ENCODE measurements around the gene CARM1.
"Not testable (repeated sequence)": the region's sequence is repeated elsewhere in the genome, so short reads cannot be mapped to it uniquely, and the experiment has no call there.

CARM1 gene

DNA sequence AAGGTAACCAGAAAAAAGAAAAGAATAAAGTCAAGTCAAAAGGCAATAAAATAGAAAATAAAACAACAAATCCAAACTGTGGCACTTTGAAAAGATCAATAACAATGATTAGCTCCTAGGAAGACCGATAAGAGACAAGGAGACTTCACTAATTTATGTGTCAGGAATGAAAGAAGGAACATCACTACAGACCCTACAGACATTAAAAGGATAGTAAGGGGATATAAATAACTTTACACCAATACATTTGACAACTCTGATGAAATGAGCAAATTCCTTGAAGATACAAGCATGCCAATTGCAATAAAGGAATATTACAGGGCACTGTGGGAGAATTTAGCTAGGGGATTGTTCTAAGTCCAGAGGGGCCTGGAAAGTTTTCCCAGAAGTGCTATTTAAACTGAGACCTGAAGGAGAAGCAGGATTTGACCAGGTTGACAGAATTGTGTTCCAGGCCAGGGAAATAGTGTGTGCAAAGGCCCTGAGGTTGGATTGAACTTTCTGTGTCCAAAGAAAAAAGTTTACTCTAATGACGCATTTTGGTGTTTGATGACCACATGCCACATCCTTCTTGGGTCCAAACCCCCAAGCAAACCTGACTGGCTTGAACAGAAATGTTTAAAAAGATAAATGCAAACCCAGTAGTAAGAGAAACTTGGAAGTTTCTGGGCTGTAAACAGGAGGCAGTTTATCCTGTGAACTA, 24.7 kb upstream of the CARM1 start:
- no peak for DNase-seq (ENCODE audit: low read depth)

DNA sequence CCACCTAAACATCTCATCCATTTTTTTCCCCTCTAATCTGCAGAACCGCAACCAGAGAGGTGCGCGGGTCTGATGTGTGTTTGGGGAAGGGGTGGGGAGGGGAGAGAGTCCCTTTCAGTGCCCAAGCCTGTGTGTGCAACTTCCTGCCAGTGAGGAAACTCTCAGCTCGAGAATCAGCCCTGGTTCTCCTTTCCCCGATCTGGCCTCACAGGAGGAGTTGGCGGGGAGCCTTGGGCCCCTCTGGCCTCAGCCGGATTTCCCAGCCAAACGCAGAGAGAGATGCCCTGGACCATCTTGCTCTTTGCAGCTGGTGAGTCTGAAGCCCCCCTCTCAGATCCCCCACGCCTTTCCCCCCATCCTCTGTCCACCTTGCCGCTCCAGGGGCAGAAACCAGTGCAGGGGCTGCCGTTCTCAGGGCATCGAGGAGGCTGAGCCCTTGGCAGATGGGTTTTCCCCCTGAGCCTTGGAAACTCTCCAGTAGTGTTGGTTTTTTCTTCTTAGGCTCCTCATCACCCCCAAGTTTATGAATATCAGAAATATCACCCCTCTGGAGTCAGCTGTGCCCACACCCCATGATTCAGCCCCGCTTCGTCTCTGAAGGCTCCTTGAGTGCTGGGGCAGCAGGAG, 23.0 kb upstream of the CARM1 start, which contains the start of gene C19orf38:
Gene C19orf38, plus strand, starts transcription at position 186 of the 627 bp plus-strand sequence. Its CDS starts 94 bp downstream, at position 280.
- DNase-seq (ENCODE audit: low read depth): no peak

DNA sequence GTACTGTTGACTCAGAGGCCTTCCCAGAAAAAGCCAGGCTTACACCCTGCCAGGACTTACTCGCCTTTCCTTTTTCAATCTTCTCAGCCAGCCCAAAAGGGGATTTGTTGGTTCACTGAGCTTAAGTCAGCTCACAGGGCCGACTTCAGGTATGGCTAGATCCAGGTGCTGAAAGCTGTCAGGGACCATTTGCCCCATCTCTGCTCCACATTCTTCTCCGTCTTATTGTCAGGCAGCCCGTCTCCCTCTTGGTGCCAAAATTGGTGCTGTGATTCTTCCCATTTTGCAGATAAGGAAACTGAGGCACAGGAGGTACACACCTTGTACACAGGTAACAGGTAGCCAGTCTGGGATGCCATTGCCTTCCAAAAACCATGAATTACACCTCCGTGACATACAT, 20.7 kb upstream of the CARM1 start:
- DNase-seq (ENCODE audit: low read depth): no peak

DNA sequence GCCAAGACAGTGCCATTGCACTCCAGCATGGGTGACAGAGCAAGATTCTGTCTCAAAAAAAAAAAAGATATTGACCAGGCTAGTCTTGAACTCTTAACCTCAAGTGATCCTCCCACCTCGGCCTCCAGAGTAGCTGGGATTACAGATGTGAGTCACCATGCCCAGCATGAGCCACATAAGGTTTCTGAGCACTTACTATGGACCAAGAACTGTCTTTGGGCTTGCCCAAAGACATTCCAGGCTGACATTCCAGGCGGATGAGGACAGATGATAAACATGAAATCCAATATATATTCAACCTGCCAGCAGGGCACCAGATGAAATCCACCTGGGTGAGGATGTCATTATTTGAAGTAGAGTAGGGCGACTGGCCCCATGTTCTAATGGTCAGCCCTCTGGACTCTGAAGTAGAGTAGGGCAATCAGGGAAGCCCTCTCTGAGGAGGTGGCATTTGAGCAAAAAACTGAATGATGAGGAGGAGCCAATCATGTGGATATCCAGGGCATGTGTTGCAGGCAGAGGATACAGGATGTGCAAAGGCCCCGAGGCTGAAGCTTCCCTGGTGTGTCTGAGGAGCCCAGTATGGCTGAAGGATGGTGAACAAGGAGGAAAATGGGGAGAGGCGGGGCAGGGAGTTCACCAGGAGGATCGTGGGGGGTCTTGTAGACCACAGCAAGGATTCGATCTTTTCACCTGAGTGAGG, 19.1 kb upstream of the CARM1 start:
- peak; percentile 20 for DNase-seq (ENCODE audit: low read depth)

DNA sequence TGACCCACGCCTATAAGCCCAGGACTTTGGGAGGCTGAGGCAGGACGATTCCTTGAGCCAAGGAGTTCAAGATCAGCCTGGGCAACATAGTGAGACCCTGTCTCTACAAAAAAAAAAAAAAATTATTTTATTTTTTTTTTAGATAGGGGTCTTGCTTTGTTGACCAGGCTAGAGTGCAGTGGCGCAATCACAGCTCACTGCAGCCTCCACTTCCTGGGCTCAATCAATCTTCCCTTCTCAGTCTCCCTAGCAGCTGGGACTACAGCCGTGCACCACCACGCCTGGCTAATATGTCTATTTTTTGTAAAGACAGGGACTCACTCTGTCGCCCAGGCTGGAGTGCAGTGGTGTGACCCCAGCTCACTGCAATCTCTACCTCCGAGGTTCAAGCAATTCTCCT, 18.4 kb upstream of the CARM1 start:
- DNase-seq (ENCODE audit: low read depth): no peak

DNA sequence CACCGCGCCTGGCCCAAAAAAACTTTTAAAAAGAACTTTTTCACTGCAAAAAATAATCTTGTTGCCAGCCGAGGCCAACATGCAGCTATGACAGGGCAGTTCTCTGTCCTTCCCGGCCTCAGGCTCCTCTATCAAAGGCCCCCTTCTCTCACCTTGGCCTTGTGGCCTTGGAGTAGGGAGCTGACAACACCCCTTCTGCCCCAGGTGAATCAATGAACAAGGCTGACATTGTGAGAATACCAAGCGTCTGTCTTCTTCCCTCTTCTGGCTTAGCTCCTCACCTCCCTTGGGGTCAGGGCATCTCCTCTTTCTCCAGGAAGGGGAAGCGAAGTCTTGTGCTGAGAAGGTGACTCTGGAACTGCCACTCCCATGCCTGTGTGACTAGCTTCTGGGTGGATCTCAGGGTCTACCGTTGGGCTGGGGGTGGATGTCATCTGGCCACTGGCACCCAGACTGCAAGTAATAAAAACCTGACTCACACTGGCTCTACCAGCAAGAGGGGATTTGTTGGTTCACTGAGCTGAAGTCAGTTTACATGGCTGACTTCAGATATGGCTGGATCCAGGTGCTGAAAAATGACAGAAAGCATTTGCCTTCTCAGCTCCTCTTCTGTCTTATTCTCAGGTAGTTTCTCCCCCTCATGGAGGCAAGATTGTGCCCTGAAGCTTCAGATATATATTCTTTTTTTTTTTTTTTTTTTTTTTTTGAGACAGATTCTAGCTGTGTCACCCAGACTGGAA, 16.8 kb upstream of the CARM1 start:
- DNase-seq (ENCODE audit: low read depth): no peak

DNA sequence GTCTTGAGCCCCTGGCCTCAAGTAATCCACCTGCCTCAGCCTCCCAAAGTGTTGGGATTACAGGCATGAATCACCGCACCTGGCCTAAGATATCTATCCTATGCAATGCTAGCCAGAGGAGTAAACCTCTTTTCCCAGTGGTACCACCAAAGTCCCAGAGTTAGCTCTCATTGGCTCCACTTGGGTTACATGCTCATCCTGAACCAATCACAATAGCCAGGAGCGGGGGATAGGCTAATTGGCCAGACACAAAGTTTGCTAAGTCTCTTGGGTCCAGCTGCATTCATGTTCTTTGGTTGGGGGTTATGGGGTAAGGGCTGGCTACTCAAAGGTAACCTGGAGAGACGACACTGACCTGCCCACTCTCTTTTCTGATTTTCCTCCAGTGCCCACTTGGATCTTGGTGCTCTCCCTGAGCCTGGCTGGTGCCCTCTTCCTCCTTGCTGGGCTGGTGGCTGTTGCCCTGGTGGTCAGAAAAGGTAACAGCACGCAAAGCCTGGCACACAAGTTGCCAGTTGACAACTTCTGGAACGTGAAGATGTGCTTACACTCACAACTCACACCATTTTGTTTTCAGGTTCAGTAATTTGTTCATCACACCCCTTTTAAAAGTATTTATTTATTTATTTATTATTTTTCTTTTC, 15.4 kb upstream of the CARM1 start:
- DNase-seq (ENCODE audit: low read depth): no peak

DNA sequence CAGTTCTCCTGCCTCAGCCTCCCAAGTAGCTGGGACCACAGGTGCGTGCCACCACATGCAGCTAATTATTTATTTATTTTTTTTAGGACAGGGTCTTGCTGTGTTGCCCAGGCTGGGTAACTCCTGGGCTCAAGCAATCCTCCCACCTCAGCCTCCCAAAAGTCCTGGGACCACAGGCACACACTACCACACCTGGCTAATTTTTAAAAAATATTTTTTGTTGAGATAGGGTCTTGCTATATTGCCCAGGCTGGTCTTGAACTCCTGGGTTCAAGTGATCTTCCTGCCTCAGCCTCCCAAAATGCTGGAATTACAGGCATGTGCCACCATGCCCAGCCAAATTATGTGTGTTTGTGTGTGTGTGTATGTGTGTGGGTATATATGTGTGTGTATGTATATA, 14.5 kb upstream of the CARM1 start:
- not testable (repeated sequence) for DNase-seq (ENCODE audit: low read depth)

DNA sequence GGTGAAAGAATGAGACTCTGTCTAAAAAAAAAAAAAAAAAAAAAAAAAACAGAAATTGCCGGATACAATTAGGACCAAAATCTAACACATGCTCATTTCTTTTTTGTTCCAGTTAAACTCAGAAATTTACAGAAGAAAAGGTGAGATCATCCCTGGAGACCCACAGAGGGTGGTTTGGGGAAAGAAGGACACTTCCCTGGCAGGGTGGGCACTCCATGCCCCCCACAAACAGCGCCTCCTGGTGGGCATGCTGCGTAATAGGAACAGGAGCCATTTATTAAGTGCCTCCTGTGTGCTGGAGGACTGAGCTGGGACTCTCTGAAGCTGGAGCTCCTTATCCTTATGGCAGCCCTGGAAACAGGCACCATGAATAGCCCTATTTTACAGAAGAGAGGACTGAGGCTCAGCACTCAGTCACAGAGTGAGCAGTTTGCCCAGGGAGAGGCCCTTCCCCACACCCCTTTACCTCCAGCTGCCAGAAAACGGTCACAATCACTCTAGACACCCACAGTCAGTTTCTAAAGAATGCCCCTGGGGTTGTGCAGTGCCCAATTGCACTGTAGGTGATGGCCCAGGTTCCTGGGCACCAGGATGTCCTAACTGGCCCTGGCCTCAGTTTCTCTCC, 13.0 kb upstream of the CARM1 start:
- DNase-seq (ENCODE audit: low read depth): no peak

DNA sequence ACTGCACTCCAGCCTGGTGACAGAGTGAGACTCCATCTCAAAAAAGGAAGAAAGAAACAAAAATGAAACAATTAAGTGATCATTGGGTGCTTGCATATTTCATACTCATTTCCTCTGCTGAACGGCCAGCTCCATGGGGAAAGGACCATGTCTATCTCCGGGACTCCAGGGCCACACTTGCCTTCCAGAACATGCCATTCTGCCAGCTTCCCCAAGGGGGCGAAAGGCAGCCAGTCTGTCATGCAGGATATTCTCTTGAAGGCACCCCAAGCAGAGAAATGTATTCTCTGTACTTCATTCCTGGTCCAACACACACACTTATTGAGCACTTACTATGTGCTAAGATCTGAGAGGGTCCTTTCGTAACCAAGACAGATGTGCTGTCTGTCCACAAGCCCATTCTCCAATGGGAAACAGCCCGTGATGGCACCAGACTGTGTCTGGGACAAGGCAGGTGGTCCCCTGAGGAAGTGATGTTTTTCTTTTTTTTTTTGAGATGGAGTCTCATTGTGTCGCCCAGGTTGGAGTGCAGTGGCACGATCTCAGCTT, 10.2 kb upstream of the CARM1 start:
- no peak for DNase-seq (ENCODE audit: low read depth)

DNA sequence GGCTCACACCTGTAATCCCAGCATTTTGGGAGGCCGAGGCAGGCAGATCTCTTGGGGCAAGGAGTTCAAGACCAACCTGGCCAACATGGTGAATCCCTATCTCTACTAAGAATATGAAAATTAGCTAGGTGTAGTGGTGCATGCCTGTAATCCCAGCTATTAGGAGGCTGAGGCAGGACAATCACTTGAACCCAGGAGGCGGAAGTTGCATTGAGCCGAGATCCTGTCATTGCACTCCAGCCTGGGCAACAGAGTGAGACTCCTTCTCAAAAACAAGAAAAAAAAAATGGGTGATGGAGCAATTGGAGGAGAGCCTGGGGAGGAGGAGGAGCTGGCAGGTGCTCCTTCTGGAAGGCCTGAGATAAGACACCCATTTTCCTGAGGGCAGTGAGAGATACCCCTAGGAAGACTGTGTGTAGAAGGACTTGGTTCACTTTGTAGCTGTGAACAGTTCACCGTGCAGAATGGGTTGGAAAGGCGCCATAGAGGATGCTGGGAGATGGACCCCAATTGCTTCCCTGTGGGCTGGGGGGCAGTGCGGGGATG, 8.7 kb upstream of the CARM1 start:
- no peak for DNase-seq (ENCODE audit: low read depth)

DNA sequence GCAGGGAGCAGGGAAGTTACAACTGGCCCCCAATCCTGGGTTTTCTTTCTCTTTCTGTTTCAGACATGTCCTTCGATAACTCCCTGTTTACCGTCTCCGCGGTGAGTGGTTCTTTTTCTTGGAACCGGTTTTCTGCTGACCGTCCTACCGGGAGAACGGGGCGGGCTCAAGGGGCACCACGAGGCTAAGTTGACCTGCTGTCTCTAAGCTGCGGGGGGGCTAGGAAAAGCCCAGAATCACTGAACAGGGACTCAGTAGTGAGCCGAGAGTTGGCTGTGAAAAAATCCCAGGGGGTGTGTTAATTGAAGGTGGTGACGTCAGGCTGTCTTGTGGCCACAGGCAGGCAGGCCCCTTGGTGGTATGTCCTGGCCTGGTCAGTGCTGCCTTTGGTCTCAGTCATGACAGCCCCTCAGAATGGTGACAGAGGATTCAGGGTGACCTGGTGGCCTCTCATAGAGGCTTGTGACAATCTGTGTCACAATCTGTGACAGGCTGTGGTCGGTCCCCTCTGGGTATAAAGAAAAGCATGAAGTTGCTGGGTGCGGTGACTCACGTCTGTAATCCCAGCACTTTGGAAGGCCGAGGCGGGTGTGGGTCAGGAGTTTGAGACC, 8.1 kb upstream of the CARM1 start:
- no peak for DNase-seq (ENCODE audit: low read depth)

DNA sequence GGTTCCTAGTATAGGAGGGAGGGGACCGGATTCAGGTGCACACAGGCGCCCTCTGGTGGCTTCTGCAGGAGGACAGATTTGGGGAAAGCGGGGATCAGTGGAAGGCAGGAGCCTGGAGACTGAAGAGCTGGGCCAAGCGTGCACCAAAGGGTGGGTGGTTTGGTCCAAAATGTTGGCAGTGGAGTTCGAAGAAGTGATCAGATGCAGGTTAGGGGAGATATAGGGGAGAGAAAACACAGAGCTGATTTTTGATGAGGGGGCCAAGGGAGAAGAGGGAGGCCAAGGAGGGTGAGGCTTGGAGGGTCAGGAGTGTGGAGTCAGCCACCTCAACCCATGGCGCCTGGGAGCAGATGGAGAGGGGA, 6.8 kb upstream of the CARM1 start:
- DNase-seq (ENCODE audit: low read depth): peak; percentile 52

DNA sequence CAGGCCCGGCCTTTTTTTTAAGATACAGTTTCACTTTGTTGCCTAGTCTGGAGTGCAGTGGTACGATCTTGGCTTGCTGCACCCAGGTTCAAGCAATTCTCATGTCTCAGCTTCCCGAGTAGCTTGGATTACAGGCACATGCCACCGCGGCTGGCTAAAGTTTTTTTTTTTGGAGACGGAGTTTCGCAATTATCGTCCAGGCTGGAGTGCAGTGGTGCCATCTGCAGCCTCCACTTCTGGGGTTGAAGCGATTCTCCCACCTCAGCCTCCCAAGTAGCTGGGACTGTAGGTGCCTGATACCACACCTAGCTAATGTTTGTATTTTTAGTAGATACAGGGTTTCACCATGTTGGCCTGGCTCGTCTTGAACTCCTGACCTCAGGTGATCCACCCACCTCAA, 4.9 kb upstream of the CARM1 start:
- DNase-seq (ENCODE audit: low read depth): no peak

DNA sequence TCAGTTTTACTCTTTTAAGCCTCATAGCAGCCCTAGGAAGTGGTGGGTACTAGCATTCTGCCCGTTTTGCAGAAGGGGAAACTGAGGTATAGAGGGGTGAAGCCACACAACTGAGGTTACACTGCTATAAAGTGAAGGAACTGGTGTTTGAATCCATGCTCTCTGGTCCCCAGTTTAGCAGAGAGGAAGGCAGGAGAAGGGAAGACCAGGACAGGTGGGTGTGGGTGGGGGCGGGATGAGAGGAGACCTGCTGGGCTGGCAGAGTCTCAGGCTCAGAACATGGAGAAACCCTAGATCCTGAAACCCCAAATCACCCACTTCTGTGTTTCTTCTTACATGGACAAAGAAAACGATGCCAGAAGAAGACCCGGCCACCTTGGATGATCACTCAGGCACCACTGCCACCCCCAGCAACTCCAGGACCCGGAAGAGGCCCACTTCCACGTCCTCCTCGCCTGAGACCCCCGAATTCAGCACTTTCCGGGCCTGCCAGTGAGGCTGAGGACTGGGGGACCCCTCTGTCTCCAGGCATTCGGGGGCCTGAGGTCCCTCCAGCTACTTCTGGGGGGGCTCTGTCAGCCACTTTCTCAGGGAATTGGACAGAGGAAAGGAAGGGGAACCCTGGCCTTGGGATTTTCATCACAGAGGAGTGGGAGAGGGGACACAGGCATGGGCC, 2.3 kb upstream of the CARM1 start:
- no peak for DNase-seq (ENCODE audit: low read depth)

DNA sequence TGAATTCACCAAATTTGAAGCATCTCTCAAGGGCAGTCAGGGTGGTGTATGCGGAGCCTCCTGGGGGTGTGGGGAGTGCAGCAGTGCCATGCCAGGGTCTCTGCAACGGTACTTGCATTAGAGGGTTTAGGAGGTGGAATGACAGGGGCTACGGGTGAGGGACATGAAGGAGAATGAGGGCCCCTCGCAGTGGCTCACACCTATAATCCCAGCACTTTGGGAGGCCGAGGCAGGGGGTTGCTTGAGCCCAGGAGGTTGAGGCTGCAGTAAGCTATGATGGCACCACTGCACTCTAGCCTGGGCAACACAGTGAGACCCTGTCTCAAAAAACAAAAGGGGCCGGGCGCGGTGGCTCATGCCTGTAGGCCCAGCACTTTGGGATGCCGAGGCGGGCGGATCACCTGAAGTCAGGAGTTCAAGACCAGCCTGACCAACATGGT, 1.5 kb upstream of the CARM1 start:
- not testable (repeated sequence) for DNase-seq (ENCODE audit: low read depth)

DNA sequence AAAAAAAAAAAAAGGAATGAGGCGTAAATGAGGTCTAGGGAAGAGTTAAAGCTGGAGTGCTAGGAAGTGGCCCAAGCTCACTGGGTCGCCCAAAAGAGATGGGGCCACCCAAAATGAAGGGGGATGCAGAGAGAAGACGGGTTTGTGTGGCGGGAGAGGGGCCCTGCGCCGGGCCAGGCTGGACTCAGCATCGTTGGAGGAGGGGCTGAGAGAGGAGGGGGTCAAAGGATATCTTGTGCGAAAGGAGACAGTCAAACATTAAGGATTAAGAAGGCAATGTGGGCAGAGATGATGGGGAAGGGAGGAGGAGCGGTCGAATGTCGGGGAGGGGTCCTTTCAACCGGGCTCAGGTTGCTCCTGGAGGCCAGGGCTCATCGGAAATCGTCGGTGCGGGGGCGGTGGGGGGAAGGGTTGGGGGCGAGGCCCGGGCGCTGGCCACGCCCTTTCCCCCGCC, 825 bp upstream of the CARM1 start:
- DNase-seq (ENCODE audit: low read depth): no peak

DNA sequence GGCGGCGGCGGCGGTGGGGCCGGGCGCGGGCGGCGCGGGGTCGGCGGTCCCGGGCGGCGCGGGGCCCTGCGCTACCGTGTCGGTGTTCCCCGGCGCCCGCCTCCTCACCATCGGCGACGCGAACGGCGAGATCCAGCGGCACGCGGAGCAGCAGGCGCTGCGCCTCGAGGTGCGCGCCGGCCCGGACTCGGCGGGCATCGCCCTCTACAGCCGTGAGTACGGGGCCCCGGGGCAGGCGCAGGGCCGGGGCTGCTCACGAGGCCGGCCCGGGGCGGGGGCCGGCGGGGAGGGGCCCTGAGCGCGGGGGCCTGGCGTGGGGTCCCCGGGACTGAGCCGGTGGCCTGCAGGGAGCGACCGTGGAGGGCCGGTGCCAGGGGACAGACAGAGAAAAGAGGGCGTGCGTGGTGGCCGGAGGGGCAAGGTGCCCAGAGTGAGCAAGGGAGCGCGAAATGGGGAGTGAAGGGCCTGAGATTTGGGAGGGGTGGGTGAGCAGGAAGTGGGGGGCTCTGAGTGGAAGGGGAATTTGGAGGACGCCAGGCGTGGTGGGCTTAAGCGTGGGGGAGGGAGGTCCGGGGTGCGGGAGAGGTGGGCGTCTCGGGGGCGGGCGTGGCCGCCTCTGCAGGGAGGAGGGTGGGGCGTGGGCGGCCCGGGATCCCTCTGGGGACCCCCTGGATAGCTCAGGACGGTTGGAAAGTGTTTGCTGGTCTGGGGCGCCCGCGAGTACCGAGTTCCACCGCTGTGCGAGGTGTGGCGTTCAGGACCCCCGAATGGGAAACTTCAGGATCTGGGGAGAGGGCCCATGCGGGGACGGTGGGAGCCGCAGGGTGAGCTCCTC, 575 bp downstream of the CARM1 start:
- DNase-seq (ENCODE audit: low read depth): no peak

DNA sequence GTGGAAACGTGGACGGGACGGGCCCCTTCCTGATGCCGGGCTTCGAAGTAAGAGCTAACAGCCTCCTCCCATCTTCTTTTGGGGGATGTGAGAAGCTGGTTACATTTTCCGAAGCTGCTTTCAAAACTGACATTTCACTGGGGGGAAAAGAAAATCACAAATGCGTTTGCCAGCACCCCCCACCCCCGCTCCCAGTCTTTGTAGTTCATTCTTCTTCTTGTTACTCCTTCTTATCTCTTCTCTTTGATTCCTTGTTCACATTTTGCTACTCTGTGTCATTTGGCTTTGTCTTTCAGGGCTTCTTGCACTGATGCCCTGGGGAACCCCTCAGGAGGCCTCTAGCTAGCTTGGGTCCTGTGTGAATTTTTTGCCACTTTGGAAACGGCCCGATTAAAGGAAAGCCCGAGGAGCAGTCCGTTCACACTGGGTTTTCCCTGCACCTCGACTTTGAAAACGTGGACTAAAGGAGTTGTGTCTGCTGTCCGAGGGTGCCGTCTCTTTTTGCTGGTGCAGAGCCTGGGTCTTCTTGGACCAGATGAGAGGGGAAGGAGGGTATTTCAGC, 1.3 kb downstream of the CARM1 start:
- no peak for DNase-seq (ENCODE audit: low read depth)
